MM.1S (cell line): ENCODE results near the gene POU2F2.

ENCODE experiments used
- EZH2 ChIP-seq: fragments of 300-600 bp; sonication (generic); optimal IDR thresholded peaks from 2 replicates; pipeline ENCODE3; 2017; ENCODE audit warnings: low read depth, mild to moderate bottlenecking, antibody characterized with exemption, low read length, mixed read lengths
- EZH2phosphoT487 ChIP-seq: fragments of 300-600 bp; sonication (generic); IDR thresholded peaks from 2 replicates; pipeline ENCODE4 v1.6.1; 2018; ENCODE audit warnings: antibody characterized with exemption, low read length
- TF ChIP-seq, protein P1 (sequence below): fragments of 300-600 bp; sonication (generic); IDR thresholded peaks from 2 replicates; pipeline ENCODE4 v1.5.1; 2016; ENCODE audit warnings: antibody characterized with exemption, low read length, mixed read lengths

DNA sequence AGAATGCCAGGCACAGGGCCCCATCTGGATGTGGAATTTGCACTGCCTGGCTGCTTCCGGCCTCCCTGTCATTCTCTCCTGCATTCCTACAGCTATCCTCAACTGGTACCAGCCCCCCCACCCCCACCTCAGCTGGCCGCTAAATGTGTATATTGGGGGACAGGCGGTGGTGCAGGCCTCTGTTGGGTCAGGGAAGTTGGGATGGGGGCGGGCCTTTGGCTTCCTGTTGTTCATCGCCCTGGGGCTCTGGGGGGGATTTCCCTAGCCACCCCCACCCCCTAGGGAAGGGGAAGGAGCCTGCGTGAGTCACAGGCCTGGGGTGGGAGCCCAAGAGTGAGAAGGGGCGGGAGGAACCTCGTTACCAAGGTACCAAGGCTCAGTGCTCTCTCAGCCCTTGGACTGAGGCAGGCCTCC, 10.6 kb downstream of the POU2F2 start:
- TF ChIP-seq, protein P1, sequence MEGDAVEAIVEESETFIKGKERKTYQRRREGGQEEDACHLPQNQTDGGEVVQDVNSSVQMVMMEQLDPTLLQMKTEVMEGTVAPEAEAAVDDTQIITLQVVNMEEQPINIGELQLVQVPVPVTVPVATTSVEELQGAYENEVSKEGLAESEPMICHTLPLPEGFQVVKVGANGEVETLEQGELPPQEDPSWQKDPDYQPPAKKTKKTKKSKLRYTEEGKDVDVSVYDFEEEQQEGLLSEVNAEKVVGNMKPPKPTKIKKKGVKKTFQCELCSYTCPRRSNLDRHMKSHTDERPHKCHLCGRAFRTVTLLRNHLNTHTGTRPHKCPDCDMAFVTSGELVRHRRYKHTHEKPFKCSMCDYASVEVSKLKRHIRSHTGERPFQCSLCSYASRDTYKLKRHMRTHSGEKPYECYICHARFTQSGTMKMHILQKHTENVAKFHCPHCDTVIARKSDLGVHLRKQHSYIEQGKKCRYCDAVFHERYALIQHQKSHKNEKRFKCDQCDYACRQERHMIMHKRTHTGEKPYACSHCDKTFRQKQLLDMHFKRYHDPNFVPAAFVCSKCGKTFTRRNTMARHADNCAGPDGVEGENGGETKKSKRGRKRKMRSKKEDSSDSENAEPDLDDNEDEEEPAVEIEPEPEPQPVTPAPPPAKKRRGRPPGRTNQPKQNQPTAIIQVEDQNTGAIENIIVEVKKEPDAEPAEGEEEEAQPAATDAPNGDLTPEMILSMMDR = no peak
- TF ChIP-seq EZH2 (no peak), EZH2phosphoT487 (no peak)
